ENCODE data around the gene LINC00305. TPM values are rescaled to one million over a fixed set of nuclear protein-coding genes. Genes with fewer than 3 reads are reported as not detected.

Gene LINC00305
- not detected in 2 replicates for total RNA-seq
- polyA plus RNA-seq = not detected in 2 replicates
- not detected in 2 replicates for polyA plus RNA-seq (2011; cell fraction: cytosol; rRNA removed)
- not detected in 2 replicates for polyA plus RNA-seq (2011; cell fraction: nucleus; rRNA removed)
- not detected in 2 replicates for polyA plus RNA-seq (2012)
- polyA minus RNA-seq = not detected in 2 replicates
- not detected for polyA minus RNA-seq (2011; cell fraction: cytosol; rRNA and poly(A)+ RNA removed)
- not detected in 2 replicates for polyA minus RNA-seq (2011; cell fraction: nucleus; rRNA and poly(A)+ RNA removed)
- percentile 3 among the genes with signal in this experiment for Bru-seq, nascent RNA
- BruChase-seq, experiment 1, labeled RNA remaining after a 6-hour chase = not detected
- BruChase-seq, experiment 2, labeled RNA remaining after a 2-hour chase = not detected
- long read RNA-seq = 0 reads

- no TSS peak for BruUV-seq (replicated peaks)
- H3K4me1 ChIP-seq (ENCODE audit: control insufficient read depth, extremely low read depth, insufficient read depth, low read length) = no peaks in the 10 kb centered on the region
- no peak within 1 kb of the TSS for H2AFZ ChIP-seq (ENCODE audit: low read depth, low read length)
- FAIRE-seq (no peak), DNase-seq (ENCODE audit: low read depth, low spot score) (no peak)
- H4K20me1 ChIP-seq (replicated peaks; ENCODE audit: control insufficient read depth, extremely low read depth, insufficient read depth, low read length) = no peaks in the 10 kb centered on the region
- no peak within 1 kb of the TSS for H3K4me3 ChIP-seq (replicated peaks in 1 of 3; ENCODE audit: insufficient read depth in 1 of 3, low read depth in 1 of 3, low read length in 3 of 3)
- no peaks in the 10 kb centered on the region for H3K9me1 ChIP-seq (replicated peaks; ENCODE audit: control insufficient read depth, extremely low read depth, insufficient read depth, low read length)
- dilution Hi-C loops (cut with MboI; ENCODE audit: extremely low pct_ligation_motif_present, low sequenced_read_pairs) = no loop called here
- H3K27me3 ChIP-seq (ENCODE audit: control insufficient read depth in 2 of 2, insufficient read depth in 2 of 2, low read length in 2 of 2) = no peaks in the 10 kb centered on the region
- ChIA-PET CTCF (no interaction called here), POLR2A (no interaction called here)
- no peak for TF ChIP-seq FOS (IDR thresholded peaks at IDR 0.05; ENCODE audit: borderline replicate concordance, insufficient read depth, low read length)
- TF ChIP-seq POLR2AphosphoS5 (IDR thresholded peaks at IDR 0.05; ENCODE audit: insufficient read depth, low read depth, low read length) = no peak
- intact Hi-C loops (cut with micrococcal nuclease) = no loop called here
- no peak within 1 kb of the TSS for H3K9ac ChIP-seq (replicated peaks; ENCODE audit: extremely low read depth, insufficient read depth, low read length)
- H3K4me2 ChIP-seq (ENCODE audit: insufficient read depth, low read length) = no peak within 1 kb of the TSS
- no peak within 1 kb of the TSS for H3K27ac ChIP-seq (ENCODE audit: insufficient read depth, low read depth, low read length)
- H3K36me3 ChIP-seq (ENCODE audit: control insufficient read depth in 2 of 2, extremely low read depth in 1 of 2, insufficient read depth in 2 of 2, low read length in 2 of 2) = no peaks in the 10 kb centered on the region
- no peaks in the 10 kb centered on the region for H3K9me3 ChIP-seq (replicated peaks; ENCODE audit: control insufficient read depth, insufficient read depth, low read length)
- H3K79me2 ChIP-seq (ENCODE audit: control insufficient read depth, insufficient read depth, low read length) = no peaks in the 10 kb centered on the region
Observed at GRCh38 chr18:64148988-64149387, at the start of gene LINC00305. LINC00305 (minus strand) TSS chr18:64149088.

GRCh38 chr18:64191069-64191468 is 42.2 kb upstream of the LINC00305 start:
- BruUV-seq (replicated peaks) = no TSS peak
- FAIRE-seq = no peak
- TF ChIP-seq CTCF (IDR thresholded peaks at IDR 0.05; ENCODE audit: extremely low read depth in 1 of 2, insufficient read depth in 1 of 2, low read depth in 1 of 2, low read length in 2 of 2) (no peak), MYC (IDR thresholded peaks at IDR 0.05; ENCODE audit: low read depth, low read length) (no peak)

More at GRCh38 chr18:64191069-64191468, 42.2 kb upstream of the LINC00305 start:
- Histone ChIP-seq H3K27me3 (ENCODE audit: control insufficient read depth in 2 of 2, insufficient read depth in 2 of 2, low read length in 2 of 2) (no peaks in the 10 kb centered on the region), H3K36me3 (ENCODE audit: control insufficient read depth in 2 of 2, extremely low read depth in 1 of 2, insufficient read depth in 2 of 2, low read length in 2 of 2) (no peaks in the 10 kb centered on the region), H3K4me1 (ENCODE audit: control insufficient read depth, extremely low read depth, insufficient read depth, low read length) (no peaks in the 10 kb centered on the region), H3K9ac (replicated peaks; ENCODE audit: extremely low read depth, insufficient read depth, low read length) (no peak overlapping the region), H3K9me3 (replicated peaks; ENCODE audit: control insufficient read depth, insufficient read depth, low read length) (no peaks in the 10 kb centered on the region), H4K20me1 (replicated peaks; ENCODE audit: control insufficient read depth, extremely low read depth, insufficient read depth, low read length) (no peaks in the 10 kb centered on the region), H3K4me3 (replicated peaks in 1 of 3; ENCODE audit: insufficient read depth in 1 of 3, low read depth in 1 of 3, low read length in 3 of 3) (no peak overlapping the region), H3K27ac (ENCODE audit: insufficient read depth, low read depth, low read length) (no peak overlapping the region), H3K9me1 (replicated peaks; ENCODE audit: control insufficient read depth, extremely low read depth, insufficient read depth, low read length) (no peaks in the 10 kb centered on the region), H3K4me2 (ENCODE audit: insufficient read depth, low read length) (no peak overlapping the region), H3K79me2 (ENCODE audit: control insufficient read depth, insufficient read depth, low read length) (no peaks in the 10 kb centered on the region), H2AFZ (ENCODE audit: low read depth, low read length) (no peak overlapping the region)
- ChIA-PET CTCF (no interaction called here), POLR2A (no interaction called here)
- no peak for DNase-seq (ENCODE audit: low read depth, low spot score)
- intact Hi-C loops (cut with micrococcal nuclease) = loop anchor here (10.0 kb wide), 1 partner anchor 56 kb away; no protein-coding TSS in a partner anchor
- dilution Hi-C loops (cut with MboI; ENCODE audit: extremely low pct_ligation_motif_present, low sequenced_read_pairs) = no loop called here

Data from endothelial cell of umbilical vein (primary cell).